ENCODE measurements around the gene POLD2.

DNA sequence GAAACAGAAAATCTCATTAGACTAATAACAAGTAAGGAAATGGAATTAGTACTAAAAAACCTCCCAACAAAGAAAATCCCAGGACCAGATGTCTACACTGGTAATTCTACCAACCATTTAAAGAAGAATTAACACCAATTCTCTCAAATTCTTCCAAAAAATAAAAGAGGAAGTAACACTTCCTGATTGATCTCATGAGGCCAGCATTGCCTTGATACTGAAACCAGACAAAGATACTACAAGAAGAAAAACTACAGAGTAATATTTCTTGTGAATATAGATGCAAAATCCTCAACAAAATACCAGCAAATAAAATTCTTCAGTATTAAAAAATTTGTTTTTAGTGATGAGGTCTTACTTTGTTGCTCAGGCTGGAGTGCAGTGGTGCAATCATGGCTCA lies 44.6 kb upstream of the POLD2 start:
- no peak for TF ChIP-seq SUZ12 (IDR thresholded peaks at IDR 0.05; ENCODE audit: extremely low read depth, insufficient read depth, insufficient read length)
- TF ChIP-seq YY1 (IDR thresholded peaks at IDR 0.05; ENCODE audit: insufficient read depth, insufficient read length): no peak
- no peak for TF ChIP-seq ZNF274 (IDR thresholded peaks at IDR 0.05; ENCODE audit: low read depth, low read length)

Data from NT2/D1 (cell line).